ENCODE results near the gene MYBBP1A. TPM values are rescaled to one million over a fixed set of nuclear protein-coding genes. Genes with fewer than 3 reads are reported as not detected.

MYBBP1A gene
- total RNA-seq, 2 experiments from 2014 or later: 36.7 to 37.7 TPM

DNA sequence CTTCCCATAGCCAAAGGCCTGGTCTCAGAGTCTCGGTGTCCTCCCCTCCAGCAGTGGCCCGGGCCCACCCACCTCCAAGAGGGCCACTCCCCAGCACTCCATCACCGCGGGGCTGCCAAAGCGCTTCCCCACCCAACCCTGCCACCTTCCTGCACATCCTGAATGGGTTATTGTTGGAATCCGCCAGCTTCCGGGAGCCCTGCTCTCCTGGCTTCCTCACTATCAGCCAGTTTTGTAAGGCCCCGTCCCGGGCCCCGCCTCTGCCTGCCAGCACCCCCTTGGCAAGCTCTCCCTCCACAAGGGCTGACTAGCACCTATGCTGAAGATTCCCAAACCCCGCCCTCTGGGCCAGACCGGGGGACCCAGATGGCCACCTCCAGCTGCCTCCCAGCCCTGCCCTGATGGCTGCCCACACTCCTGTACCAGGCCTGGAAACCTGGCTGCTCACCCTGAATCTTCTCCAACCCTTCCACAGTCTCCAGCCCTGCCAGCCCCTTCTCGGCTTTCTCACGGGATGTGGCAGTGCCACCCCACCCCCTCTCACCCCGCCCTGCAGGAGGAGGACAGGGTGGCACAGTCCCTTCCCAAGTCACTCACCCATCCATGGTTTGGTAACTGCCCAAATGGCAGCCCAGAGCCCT lies 14.4 kb downstream of the MYBBP1A start:
- no peak for DNase-seq
- H3K27me3 Mint-ChIP-seq: no peaks in the 10 kb centered on the region
- no peak overlapping the region for H3K27ac Mint-ChIP-seq
- POLR2A ChIA-PET: no interaction called here
- no peaks in the 10 kb centered on the region for H3K9me3 Mint-ChIP-seq
- H3K36me3 Mint-ChIP-seq (ENCODE audit: low read depth): peaks cover 15% of the 10 kb centered on the region
- no peaks in the 10 kb centered on the region for H3K4me1 Mint-ChIP-seq
- CTCF ChIA-PET: interaction anchor here (1.2 kb wide), 1 partner anchor 120 kb away, joined by 3 read pairs; no protein-coding TSS in a partner anchor
- no peak overlapping the region for H3K4me3 Mint-ChIP-seq

DNA sequence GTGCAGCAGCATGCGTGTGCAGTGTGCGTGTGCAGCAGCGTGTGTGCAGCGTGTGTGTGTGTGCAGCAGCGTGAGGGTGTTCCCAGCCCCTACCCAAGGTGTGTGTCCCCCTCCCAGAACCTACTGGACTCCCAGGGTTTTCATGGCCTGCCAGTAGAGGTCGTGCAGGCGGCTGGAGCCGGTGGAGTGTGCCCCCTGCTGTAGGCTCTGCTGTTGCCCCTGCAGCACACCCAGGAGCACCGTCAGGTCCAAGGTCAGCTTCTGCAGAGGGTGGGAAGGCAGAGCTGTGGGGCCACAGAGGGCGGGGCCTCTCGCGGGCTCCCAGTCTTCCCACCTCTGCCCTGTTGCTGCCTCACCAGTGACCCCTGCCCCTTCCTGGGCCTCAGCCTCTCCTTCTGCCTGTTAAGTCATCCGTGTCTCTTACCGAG lies 14.9 kb downstream of the MYBBP1A start:
- Mint-ChIP-seq H3K27me3 (no peaks in the 10 kb centered on the region), H3K4me3 (no peak overlapping the region), H3K27ac (no peak overlapping the region), H3K36me3 (ENCODE audit: low read depth) (peaks cover 14% of the 10 kb centered on the region), H3K9me3 (no peaks in the 10 kb centered on the region), H3K4me1 (no peaks in the 10 kb centered on the region)
- POLR2A ChIA-PET: no interaction called here
- no peak for DNase-seq
- CTCF ChIA-PET: interaction anchor here (1.2 kb wide), 1 partner anchor 119 kb away, joined by 3 read pairs; no protein-coding TSS in a partner anchor

DNA sequence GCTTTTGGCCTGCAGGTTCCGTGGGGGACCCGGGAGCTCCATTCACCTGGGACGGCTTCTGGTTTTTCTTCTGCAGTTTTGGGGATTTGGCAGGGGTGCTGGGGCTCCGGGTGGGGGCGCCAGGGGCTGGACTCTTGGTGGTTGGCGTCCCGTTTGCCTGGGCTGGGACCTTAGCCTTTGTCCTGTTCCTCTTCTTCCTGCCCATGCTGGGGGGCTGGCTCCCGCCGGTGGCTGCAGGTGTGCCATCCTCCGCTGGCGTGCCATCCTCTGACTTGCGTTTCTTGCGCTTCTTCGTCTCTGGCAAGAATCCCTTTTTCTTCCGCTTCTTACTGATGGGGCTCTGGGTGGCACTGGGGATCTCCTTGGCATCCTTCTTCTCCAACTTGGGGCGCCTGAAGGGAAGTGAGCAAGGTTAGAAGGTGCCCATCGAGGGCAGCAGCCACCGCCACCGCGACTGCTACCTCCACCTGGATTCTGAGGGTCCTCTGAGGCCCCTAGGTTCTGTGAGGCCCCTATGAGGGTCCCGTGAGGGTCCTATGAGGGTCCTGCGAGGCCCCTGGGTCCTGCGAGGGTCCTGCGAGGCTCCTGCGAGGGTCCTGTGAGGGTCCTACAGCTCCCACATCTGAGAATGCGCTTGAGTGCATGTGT lies 15.5 kb downstream of the MYBBP1A start:
- H3K9me3 Mint-ChIP-seq: no peaks in the 10 kb centered on the region
- ChIA-PET CTCF (interaction anchor here (1.2 kb wide), 1 partner anchor 119 kb away, joined by 3 read pairs; no protein-coding TSS in a partner anchor), POLR2A (interaction anchor here (1.7 kb wide), 1 partner anchor 15 kb away, joined by 5 read pairs; the partner anchor contains the start of gene MYBBP1A)
- H3K4me1 Mint-ChIP-seq: no peaks in the 10 kb centered on the region
- DNase-seq: no peak
- H3K27ac Mint-ChIP-seq: no peak overlapping the region
- H3K36me3 Mint-ChIP-seq (ENCODE audit: low read depth): peaks cover 13% of the 10 kb centered on the region
- no peak overlapping the region for H3K4me3 Mint-ChIP-seq
- H3K27me3 Mint-ChIP-seq: no peaks in the 10 kb centered on the region

GRCh38 chr17:4539025-4539424 lies 16.2 kb downstream of the MYBBP1A start:
- Mint-ChIP-seq H3K36me3 (ENCODE audit: low read depth) (peaks cover 13% of the 10 kb centered on the region), H3K9me3 (no peaks in the 10 kb centered on the region), H3K4me1 (no peaks in the 10 kb centered on the region), H3K4me3 (no peak overlapping the region), H3K27me3 (no peaks in the 10 kb centered on the region), H3K27ac (no peak overlapping the region)
- ChIA-PET CTCF (no interaction called here), POLR2A (interaction anchor here (1.7 kb wide), 1 partner anchor 16 kb away, joined by 5 read pairs; the partner anchor contains the start of gene MYBBP1A)
- no peak for DNase-seq

DNA sequence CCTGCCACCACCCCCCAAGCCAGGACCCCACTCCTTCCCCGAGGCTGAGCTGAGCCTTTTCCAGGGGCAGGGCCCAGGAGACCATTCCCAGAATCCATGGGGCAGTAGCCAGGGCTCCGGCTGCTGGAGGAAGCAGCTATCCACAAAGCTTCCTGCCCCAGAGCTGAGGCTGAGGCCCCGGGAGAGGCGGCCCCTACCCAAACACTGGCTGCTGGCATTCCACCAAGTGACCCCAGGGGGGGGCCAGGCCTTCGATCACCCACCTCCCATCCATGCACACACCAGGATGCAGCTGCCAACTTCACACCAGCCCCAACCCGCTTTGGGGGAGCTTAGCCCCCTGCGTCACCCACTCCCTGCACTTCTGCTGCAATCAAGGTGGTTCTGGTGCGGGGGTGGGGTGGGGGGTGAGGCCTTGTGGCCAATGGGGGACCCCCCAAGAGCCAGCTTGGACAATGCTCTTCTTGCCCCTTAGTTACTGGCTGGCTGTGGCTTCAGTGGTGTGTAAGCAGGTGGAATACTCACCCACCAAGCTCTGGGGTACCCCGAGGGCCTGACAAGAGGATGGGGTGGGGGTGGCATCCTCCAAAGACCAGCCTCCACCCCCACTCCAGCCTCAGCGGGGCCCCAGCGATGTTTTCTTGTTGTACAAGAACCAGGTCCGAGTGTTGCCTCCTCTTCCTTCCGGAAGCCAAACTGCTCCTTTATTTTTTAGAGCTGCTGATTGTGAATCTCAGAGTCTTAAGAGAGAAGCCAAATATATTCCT lies 16.8 kb downstream of the MYBBP1A start:
- H3K4me1 Mint-ChIP-seq: no peaks in the 10 kb centered on the region
- H3K4me3 Mint-ChIP-seq: no peak overlapping the region
- ChIA-PET CTCF (no interaction called here), POLR2A (interaction anchor here (1.2 to 1.7 kb wide), 3 partner anchors 17 to 54 kb away, joined by 3 to 5 read pairs (median 3); partner anchors contain the start of gene MYBBP1A)
- peaks cover 13% of the 10 kb centered on the region for H3K36me3 Mint-ChIP-seq (ENCODE audit: low read depth)
- H3K27ac Mint-ChIP-seq: no peak overlapping the region
- H3K9me3 Mint-ChIP-seq: no peaks in the 10 kb centered on the region
- DNase-seq: no peak
- no peaks in the 10 kb centered on the region for H3K27me3 Mint-ChIP-seq

DNA sequence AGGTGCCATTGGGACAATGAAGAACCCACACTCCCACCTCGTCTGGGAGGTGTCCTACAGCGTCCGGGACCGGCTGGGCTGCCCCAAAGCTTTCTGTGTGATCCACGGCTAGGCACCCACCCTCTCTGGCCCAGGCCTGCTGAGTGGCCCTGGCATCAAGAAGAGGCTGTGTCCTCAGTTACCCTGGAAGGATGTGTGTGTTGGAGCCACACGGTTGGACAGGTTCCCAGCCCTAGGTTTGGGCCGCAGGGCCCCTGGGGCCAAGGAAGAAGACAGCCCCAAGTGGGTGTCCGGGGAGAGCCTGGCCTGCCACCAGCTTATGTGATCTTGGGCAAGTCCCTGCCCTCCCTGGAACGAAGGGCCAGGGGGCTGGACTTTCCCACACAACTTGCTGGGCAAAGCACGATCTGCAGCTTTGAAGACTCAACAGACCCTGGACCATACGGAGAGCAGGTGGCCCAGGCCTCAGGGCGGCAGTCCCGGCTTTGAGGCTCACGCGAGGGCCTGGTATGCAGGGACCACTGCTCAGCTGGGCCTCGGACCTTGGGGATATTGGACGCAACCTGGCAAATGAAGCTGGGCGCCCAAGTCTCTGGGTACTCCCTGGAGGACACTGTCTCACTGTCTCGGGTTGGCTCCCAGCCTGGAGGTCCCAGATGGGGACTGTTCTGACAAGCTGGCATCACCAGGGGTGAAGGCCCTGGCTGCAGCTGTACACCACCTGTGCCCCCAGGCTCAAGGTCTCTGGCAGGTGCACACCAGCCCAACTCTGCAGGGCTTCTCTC lies 17.5 kb downstream of the MYBBP1A start:
- Mint-ChIP-seq H3K27me3 (peaks cover 3% of the 10 kb centered on the region), H3K4me1 (no peaks in the 10 kb centered on the region), H3K4me3 (no peak overlapping the region), H3K27ac (no peak overlapping the region), H3K36me3 (ENCODE audit: low read depth) (peaks cover 11% of the 10 kb centered on the region), H3K9me3 (no peaks in the 10 kb centered on the region)
- ChIA-PET POLR2A (interaction anchor here (1.2 to 1.7 kb wide), 3 partner anchors 17 to 55 kb away, joined by 3 to 5 read pairs (median 3); partner anchors contain the start of gene MYBBP1A), CTCF (interaction anchor here (0.8 kb wide), 1 partner anchor 29 kb away, joined by 3 read pairs; no protein-coding TSS in a partner anchor)
- DNase-seq: no peak

- Mint-ChIP-seq H3K9me3 (no peaks in the 10 kb centered on the region), H3K36me3 (ENCODE audit: low read depth) (peaks cover 4% of the 10 kb centered on the region), H3K4me1 (no peaks in the 10 kb centered on the region), H3K27me3 (peaks cover 7% of the 10 kb centered on the region), H3K27ac (no peak overlapping the region), H3K4me3 (no peak overlapping the region)
- POLR2A ChIA-PET: interaction anchor here (1.3 kb wide), 1 partner anchor 56 kb away, joined by 3 read pairs; no protein-coding TSS in a partner anchor
- no peak for DNase-seq
- CTCF ChIA-PET: interaction anchor here (0.8 to 1.6 kb wide), 2 partner anchors 30 to 116 kb away, joined by 3 read pairs; no protein-coding TSS in a partner anchor
Observed at GRCh38 chr17:4536742-4537411, 18.3 kb downstream of the MYBBP1A start.

DNA sequence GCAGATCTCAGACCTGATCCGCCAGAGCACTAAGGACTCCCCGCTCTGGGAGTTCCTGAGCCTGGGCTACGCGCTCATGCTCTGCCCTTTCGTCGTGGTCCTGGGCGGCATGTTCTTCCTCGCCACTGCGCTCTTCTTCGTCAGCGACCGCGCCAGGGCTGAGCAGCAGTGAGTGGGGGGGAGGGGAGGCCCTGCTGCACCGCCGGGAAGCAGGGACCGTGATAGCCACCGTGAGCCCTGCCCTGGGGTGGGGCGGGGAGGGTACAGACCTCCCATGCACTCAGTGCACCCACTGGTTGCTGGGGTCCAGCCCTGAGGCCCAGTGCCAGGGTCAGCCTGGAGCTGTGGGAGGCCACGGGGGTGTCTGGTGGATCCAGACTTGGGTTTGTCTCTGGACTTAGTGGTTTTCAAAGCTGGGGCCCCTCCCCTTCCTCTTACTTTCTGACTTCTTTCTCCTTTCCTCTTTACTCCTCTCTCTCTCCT lies 18.9 kb downstream of the MYBBP1A start:
- POLR2A ChIA-PET: no interaction called here
- Mint-ChIP-seq H3K4me1 (no peaks in the 10 kb centered on the region), H3K27me3 (peaks cover 7% of the 10 kb centered on the region), H3K27ac (no peak overlapping the region), H3K9me3 (no peaks in the 10 kb centered on the region), H3K4me3 (no peak overlapping the region), H3K36me3 (ENCODE audit: low read depth) (peaks cover 4% of the 10 kb centered on the region)
- DNase-seq: no peak
- CTCF ChIA-PET: interaction anchor here (1.6 kb wide), 1 partner anchor 116 kb away, joined by 3 read pairs; no protein-coding TSS in a partner anchor

- Mint-ChIP-seq H3K36me3 (ENCODE audit: low read depth) (peaks cover 4% of the 10 kb centered on the region), H3K4me3 (no peak overlapping the region), H3K27me3 (peaks cover 7% of the 10 kb centered on the region), H3K27ac (no peak overlapping the region), H3K9me3 (no peaks in the 10 kb centered on the region), H3K4me1 (no peaks in the 10 kb centered on the region)
- POLR2A ChIA-PET: no interaction called here
- CTCF ChIA-PET: interaction anchor here (1.6 kb wide), 1 partner anchor 115 kb away, joined by 3 read pairs; no protein-coding TSS in a partner anchor
- no peak for DNase-seq
Observed at GRCh38 chr17:4535667-4536258, 19.4 kb downstream of the MYBBP1A start.

DNA sequence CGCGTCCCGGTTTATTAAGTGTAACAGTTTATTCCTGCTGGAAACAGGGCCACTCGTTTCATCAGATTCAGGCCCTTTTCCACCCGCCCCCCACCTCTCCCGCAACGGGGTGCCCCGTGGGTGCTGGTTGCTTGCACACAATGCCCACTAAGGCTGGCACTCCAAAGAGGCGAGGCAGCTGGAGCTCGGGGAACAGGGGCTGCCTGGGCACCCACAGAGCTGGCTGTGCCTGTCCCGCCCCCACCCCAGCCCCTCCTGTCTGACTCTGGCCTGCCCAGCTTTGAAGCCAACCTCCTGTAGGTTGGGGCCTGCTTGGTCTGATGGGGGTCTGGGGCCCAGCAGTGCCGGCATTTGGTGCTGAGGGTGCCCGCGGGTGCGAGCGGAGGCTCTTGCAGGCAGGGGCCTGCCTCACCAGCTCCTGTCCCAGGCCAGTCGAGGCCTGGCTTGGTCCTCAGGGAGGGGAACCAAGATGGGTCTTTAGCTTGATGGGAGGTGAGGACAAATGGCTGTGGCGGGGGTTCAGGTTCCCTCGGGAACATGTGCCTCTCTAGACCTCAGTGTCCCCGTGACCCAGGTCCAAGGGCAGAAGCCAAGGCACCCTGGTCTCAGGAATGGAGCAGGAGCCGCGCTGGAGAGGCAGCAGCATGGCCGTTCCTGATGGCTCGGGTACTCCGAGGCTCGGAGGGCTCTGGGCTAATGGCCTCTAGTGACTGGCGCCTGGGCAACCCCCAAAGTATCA lies 20.1 kb downstream of the MYBBP1A start:
- Mint-ChIP-seq H3K27me3 (peaks cover 7% of the 10 kb centered on the region), H3K4me1 (no peaks in the 10 kb centered on the region), H3K36me3 (ENCODE audit: low read depth) (peaks cover 4% of the 10 kb centered on the region), H3K9me3 (no peaks in the 10 kb centered on the region), H3K4me3 (no peak overlapping the region), H3K27ac (no peak overlapping the region)
- CTCF ChIA-PET: interaction anchor here (1.6 kb wide), 1 partner anchor 114 kb away, joined by 3 read pairs; no protein-coding TSS in a partner anchor
- POLR2A ChIA-PET: no interaction called here
- DNase-seq: no peak

DNA sequence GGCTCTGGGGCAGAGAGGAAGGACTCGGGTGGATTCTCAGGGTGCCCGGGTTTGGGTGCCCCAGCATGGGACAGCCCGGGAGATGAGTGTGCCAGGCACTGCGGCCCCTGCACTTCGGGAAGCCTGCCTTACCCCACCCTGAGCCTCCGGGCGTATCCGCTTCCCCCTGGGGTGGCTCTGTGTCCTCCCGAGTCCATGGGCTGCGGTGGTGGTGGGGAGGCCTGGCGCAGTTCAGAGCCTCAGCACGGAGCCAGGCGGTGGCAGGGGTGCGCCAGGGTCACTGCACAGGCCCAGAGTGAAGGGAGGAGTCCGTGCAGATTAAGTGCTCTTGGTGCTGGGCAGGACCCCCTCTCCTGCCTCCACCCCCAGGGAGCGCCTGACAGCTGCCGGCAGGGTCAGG lies 20.7 kb downstream of the MYBBP1A start:
- ChIA-PET CTCF (no interaction called here), POLR2A (no interaction called here)
- no peaks in the 10 kb centered on the region for H3K9me3 Mint-ChIP-seq
- H3K36me3 Mint-ChIP-seq (ENCODE audit: low read depth): peaks cover under 1% of the 10 kb centered on the region
- H3K4me3 Mint-ChIP-seq: no peak overlapping the region
- H3K27me3 Mint-ChIP-seq: peaks cover 8% of the 10 kb centered on the region
- no peak for DNase-seq
- H3K27ac Mint-ChIP-seq: no peak overlapping the region
- H3K4me1 Mint-ChIP-seq: no peaks in the 10 kb centered on the region
